Stimulated activated CD8-positive, alpha-beta memory T cell treated with anti-CD3 and anti-CD28 coated beads, Interleukin-12 subunit alpha, Interleukin-12 subunit beta, amount 100 ng/mL, for 1 hour (primary cell): Measurements from ENCODE around the gene HBP1.
"Not testable (repeated sequence)": the region's sequence is repeated elsewhere in the genome, so short reads cannot be mapped to it uniquely, and the experiment has no call there.

Experiments used
- DNase-seq: peaks from one replicate; pipeline ENCODE4 v3.0.0-alpha.2; 2020; ENCODE audit warnings: low read depth

HBP1 gene

GRCh38 chr7:107230334-107230733 is 61.5 kb downstream of the HBP1 start:
- DNase-seq: no peak

- no peak for DNase-seq
These were observed 63.8 kb downstream of the HBP1 start for GRCh38 chr7:107232568-107233090.

GRCh38 chr7:107233174-107233573 is 64.4 kb downstream of the HBP1 start:
- DNase-seq: no peak

- DNase-seq: no peak
These were observed 65.2 kb downstream of the HBP1 start for GRCh38 chr7:107233981-107234380.

GRCh38 chr7:107234436-107234835 is 65.6 kb downstream of the HBP1 start:
- DNase-seq: no peak

GRCh38 chr7:107236862-107237261 is 68.1 kb downstream of the HBP1 start:
- DNase-seq: no peak

- DNase-seq: no peak
These were observed 68.6 kb downstream of the HBP1 start for GRCh38 chr7:107237451-107237850.

GRCh38 chr7:107242267-107242666 is 73.5 kb downstream of the HBP1 start:
- DNase-seq: no peak

- no peak for DNase-seq
These were observed 75.8 kb downstream of the HBP1 start for GRCh38 chr7:107244613-107245012.

- DNase-seq: not testable (repeated sequence)
These were observed 78.0 kb downstream of the HBP1 start for GRCh38 chr7:107246836-107247235.

GRCh38 chr7:107248551-107249316 is 79.9 kb downstream of the HBP1 start:
- DNase-seq: no peak

- DNase-seq: no peak
These were observed 83.2 kb downstream of the HBP1 start for GRCh38 chr7:107251963-107252362.
